Mucosa of descending colon (tissue), 3 donors: ENCODE measurements around the gene GRHPR. TPM values are rescaled to one million over a fixed set of nuclear protein-coding genes. Genes with fewer than 3 reads are reported as not detected.

Source experiments
- ATAC-seq: fragments of 200-7000 bp; cut with Tn5 transposase; one replicate; pipeline ENCODE4 v1.9.1; 2020; ENCODE audit warnings: mild to moderate bottlenecking, moderate library complexity
- DNase-seq, 3 donors: peaks; one replicate each; pipeline ENCODE4 v3.0.0-alpha.2; 2020
- H3K36me3 ChIP-seq: fragments of 200-600 bp; one replicate; pipeline ENCODE4 v1.8.0; 2021; ENCODE audit warnings: low read depth, mild to moderate bottlenecking
- H3K4me1 ChIP-seq: fragments of 200-600 bp; one replicate; pipeline ENCODE4 v1.8.0; 2021; ENCODE audit warnings: low read depth, mild to moderate bottlenecking
- H3K4me3 ChIP-seq: fragments of 200-600 bp; one replicate; pipeline ENCODE4 v1.8.0; 2021; ENCODE audit warnings: mild to moderate bottlenecking
- H3K9me3 ChIP-seq: fragments of 200-600 bp; one replicate; pipeline ENCODE4 v1.8.0; 2021; ENCODE audit warnings: mild to moderate bottlenecking
- intact Hi-C, 2 donors: fragments of 100-400 bp; cut with DNase I in 1 of 2; cut with micrococcal nuclease in 1 of 2; formaldehyde crosslinking; loops; one replicate each; pipeline versions ENCODE4 v1.11.0 to v1.11.1; 2022; cut with DNase I, micrococcal nuclease
- total RNA-seq, 3 donors: library from RNA; stranded (reverse); fragmentation: NEBNext Ultra II Directional in 2 of 3; extraction: Animal tissue kit (Norgen Biotek cat#: 25700) in 2 of 3; gene quantifications; one replicate each; pipeline versions ENCODE4 v1.2.1 to v1.2.4, GENCODE V29; 2021 to 2023
- TF ChIP-seq, protein P1 (sequence below): fragments of 200-600 bp; IDR thresholded peaks from one replicate; pipeline ENCODE4 v1.8.0; 2022; ENCODE audit warnings: antibody characterized with exemption, mild to moderate bottlenecking
- donor health status: DM: no; HTN: no; CAD: no; lungs with moderate emphysema.
- donor health status: DM: no; HTN: no; CAD: no.
- donor health status: DM: no; HTN: yes; CAD: no.

The GRHPR gene
- total RNA-seq, 3 donors from 2014 or later: 63.0 to 81.3 (median 79.5) TPM

DNA sequence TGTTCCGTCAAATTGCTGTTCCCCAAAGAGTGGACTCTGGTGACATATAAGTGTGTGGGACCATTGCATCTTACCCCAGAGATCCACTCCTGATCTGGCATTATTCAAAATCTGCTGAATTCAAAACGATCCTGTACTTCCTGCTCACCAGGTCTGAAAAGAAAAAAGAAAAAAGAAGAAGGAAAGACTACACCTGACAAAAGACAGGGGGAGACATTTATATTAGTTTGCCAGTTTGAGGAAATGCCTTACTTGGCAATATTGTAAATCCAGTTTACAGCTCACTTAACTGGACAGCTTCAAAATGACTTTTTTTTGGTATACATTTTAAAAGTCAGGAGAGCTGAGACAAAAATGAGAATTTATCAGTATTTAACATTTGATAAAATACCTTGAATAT lies 15.0 kb upstream of the GRHPR start:
- no peaks in the 10 kb centered on the region for H3K9me3 ChIP-seq
- no peak overlapping the region for H3K4me3 ChIP-seq
- intact Hi-C loops: no loop called here
- no peak for ATAC-seq
- H3K4me1 ChIP-seq: no peaks in the 10 kb centered on the region
- DNase-seq: no peak
- TF ChIP-seq, protein P1, sequence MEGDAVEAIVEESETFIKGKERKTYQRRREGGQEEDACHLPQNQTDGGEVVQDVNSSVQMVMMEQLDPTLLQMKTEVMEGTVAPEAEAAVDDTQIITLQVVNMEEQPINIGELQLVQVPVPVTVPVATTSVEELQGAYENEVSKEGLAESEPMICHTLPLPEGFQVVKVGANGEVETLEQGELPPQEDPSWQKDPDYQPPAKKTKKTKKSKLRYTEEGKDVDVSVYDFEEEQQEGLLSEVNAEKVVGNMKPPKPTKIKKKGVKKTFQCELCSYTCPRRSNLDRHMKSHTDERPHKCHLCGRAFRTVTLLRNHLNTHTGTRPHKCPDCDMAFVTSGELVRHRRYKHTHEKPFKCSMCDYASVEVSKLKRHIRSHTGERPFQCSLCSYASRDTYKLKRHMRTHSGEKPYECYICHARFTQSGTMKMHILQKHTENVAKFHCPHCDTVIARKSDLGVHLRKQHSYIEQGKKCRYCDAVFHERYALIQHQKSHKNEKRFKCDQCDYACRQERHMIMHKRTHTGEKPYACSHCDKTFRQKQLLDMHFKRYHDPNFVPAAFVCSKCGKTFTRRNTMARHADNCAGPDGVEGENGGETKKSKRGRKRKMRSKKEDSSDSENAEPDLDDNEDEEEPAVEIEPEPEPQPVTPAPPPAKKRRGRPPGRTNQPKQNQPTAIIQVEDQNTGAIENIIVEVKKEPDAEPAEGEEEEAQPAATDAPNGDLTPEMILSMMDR: no peak
- H3K36me3 ChIP-seq: no peaks in the 10 kb centered on the region

DNA sequence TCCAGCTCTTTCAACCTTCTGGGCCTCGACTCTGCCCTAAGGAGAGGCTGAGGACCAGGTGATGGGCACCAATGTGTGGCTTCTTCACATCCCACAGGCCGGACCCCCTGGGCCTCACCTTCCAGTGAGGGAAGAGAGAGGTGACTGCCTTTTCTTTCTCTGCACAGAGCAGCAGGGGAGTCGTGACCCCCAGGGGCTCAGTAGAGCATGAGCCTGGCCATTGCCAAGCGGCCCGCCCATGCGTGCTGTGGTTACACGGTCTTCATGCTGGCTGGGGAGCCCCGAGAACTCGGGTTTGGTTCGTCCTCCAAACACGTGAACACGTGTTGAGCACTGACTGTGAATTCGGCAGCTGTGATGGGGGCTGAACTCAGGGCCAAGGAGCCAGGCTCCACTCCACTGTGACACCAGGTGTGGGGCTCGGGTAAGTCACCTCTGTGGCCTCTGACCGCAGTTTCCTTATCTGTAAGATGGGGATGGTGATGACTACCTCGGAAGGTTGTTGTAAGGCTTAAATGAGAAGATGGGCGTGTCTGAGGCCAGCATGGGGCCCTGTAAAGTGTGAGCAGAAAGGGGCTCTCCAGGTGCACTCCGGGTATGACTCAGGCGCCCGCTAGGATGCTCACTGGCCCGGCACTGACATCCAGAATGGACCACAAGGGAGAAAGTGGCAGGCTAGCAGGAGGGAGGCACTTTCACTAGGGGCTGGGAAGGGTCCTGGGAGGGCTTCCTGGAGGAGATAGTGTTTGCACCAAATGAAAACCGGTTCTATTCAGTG lies 13.4 kb upstream of the GRHPR start:
- DNase-seq (peak in 2 of 3 donors; percentile 37 to 82), ATAC-seq (peak; percentile 80)
- TF ChIP-seq, protein P1: no peak
- intact Hi-C loops: no loop called here
- Histone ChIP-seq H3K4me1 (no peaks in the 10 kb centered on the region), H3K36me3 (no peaks in the 10 kb centered on the region), H3K9me3 (no peaks in the 10 kb centered on the region), H3K4me3 (no peak overlapping the region)

DNA sequence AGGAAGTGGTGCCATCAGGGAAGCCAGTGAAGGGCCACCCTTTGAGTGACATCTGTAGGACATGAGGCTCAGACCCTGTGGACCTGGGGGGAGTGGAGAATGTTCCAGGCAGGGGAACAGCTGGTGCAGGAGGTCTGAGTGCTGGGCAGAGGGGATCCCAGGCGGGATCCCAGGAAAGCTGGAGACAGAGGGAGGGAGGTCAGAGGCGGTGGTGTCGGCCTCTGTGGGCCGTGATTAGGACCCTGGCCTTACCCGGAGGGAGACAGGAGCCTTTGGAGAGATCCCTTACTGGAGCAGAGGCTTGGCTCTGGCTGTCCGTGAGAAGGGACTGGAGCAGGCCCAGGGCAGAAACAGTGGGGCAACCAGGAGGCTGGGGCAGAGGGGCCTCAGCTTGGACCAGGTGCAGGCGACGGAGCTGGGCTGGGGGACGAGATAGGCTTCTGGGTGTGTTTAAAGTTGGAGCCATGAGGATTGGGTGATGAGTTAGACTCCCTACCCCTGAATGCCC lies 12.1 kb upstream of the GRHPR start:
- DNase-seq: no peak
- TF ChIP-seq, protein P1: no peak
- ATAC-seq: no peak

DNA sequence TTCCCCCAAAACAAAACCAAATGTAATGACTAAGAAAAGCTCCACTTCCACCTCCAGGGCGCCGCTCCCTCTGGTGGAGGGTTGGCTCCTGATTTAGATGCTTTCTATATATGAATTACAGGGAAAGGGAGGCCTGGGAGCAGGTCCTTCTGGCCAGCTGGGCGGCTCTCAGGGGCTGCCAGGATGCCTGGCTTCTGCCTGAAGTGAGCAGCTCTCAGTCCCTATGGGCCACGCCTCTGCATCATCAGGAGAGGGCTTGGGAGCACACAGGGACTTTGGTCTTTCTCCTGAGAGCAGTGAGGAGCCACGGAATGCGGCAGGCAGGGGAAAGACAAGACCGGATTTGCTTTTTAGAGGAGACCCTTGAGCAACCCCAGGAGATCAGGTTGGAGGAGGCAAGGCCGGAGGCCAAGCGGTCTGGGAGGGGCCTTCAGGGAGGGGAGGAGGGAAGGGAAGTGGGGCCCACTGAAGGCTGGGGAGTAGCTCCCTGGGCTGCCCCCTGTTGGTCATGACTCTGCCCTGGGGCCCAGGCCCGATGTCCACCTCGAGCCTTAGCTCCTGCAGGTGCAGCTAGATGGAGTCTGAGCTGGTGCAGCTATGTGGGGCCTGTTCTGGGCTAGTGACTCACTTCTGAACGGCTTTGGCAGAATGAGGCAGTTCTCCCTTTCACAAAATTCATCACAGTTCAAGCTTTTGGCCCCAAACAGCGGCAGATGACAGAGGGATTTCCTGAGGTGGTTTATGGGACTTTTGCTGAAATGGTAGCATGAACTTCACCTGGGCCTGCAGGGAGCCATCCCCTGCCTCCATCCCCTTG lies 11.3 kb upstream of the GRHPR start:
- ATAC-seq: peak; percentile 5
- peaks cover 3% of the 10 kb centered on the region for H3K4me1 ChIP-seq
- H3K9me3 ChIP-seq: no peaks in the 10 kb centered on the region
- H3K4me3 ChIP-seq: no peak overlapping the region
- TF ChIP-seq, protein P1: no peak
- no peak for DNase-seq
- intact Hi-C loops: no loop called here
- H3K36me3 ChIP-seq: no peaks in the 10 kb centered on the region

More for the DNA sequence above, 12.1 kb upstream of the GRHPR start:
- intact Hi-C loops: no loop called here
- no peaks in the 10 kb centered on the region for H3K9me3 ChIP-seq
- no peaks in the 10 kb centered on the region for H3K36me3 ChIP-seq
- no peak overlapping the region for H3K4me3 ChIP-seq
- H3K4me1 ChIP-seq: peaks cover under 1% of the 10 kb centered on the region

DNA sequence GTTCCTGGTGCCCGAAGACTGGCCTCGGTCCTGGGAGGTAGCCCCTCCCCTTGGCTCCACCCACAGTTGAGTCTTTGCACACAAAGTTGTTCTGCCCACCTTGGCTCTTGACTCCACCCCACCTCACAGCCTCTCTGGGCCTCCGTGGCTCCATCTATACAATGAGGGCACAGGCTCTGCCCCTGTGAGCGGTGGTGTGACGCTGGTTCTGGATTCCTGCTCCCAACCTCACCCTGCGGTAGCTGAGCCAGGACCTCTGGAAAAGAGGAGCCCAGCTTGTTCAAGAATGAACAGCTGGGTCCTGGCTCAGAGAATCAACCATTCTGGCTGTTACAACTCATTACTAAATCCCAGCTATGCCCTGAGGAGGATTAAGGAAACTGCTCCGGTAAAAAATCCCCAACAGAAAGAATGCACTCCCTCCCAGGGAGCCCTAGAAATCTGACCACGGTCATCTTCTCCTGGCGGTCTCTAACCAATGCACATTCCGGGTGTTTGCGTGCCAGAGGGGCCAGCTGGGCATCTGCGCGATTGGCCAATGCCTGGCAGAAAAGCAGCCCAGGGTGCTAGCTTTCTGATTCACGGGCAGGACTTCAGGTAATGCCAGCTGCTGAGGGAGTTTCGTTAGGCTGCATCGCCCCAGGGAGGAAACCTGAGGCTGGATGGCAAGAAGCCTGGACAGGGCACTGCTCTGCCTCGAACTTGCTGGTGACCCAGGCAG lies 9.9 kb upstream of the GRHPR start:
- TF ChIP-seq, protein P1: no peak
- ATAC-seq (no peak), DNase-seq (no peak)
- Histone ChIP-seq H3K4me1 (peaks cover 3% of the 10 kb centered on the region), H3K9me3 (no peaks in the 10 kb centered on the region), H3K4me3 (no peak overlapping the region), H3K36me3 (no peaks in the 10 kb centered on the region)
- intact Hi-C loops: no loop called here
